IPS DF 4.7 (cell line): Measurements from ENCODE around the gene ARL6IP4.

Experiments
- DNase-seq: peaks from one replicate; pipeline ENCODE4 v3.0.0-alpha.2; 2013; ENCODE audit warnings: low spot score; ENCODE audit errors: extremely low read depth

The ARL6IP4 gene

DNA sequence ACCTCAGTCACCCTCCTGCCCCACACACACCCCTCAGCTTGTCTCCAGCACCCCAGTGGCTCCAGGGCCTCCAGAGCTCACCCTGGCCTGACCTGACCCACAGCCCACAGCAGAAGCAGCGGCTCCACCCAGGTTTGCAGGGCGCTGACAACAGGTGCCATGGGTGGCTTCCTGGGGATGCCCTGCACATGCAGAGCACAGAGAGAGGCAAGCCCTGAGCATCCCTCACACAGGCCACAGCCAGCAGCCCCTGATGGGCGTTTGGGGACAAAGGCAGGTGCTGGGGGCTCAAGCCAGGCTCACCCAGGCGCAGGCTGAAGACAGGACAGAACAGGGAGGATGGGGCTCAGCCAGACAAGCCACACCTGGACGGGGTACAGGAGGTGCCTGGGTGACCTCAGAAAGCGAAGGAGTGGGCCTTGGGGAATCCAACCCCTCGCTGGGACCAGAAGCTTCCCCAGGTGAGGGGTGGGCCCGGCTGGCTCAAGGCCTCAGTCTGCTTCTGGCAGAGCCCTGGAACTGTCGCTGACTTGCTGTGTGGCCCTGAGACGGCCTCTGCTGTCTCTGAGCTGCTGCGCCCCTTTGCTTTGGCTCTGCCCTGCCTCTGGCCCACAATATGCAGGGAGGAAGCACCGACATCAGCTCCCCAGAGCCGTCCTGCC, 10.6 kb downstream of the ARL6IP4 start:
- DNase-seq = no peak

DNA sequence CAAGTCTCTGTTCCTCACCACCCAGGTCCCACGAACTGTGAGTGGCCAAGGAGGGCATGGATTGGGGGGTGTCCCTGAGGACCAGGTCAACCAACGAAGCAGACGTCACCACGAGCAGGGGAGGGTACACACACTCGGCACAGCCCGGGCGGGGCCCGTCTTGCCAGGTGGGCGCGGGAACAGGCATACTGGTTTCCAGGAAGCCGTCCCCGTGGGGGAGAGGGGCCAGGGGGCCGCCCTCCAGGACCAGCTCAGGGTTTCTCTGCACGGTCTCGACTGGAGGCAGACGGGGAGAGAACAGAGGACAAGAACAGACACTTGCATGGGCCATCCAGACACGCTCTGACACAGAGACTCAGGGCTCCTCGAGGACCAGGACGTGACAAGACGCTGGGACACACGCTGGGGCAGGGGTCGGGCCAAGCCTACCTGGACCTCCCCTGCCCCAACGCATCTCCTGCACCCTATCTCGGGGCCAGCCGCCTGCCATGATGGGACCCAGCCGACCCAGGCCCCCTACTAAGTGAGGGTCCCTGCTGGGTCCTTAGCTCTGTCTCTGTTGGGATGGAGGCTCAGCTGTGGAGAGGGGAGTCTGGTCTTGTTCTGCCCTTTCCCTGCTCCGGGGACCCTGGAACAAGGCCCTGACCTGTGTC, 11.3 kb downstream of the ARL6IP4 start:
- DNase-seq = no peak

DNA sequence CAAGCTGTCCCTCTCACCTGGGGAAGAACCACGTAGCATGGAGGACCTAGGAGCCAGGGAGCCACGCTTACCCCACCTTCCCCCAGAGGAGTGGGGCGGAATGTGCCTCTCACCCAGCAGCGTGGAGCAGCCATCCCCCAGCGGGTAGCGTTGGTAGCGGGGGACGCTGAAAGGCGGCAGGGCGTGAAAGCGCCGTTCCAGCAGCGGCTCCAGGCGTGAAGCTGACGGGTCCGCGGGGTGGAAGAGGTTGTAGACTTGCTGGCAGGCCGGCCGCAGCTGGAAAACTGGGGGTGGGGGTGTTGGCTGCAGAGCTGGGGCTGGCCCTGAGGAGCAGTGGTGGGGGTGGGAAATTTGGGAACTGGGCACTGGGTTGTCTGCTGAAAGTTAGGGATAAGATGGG, 11.9 kb downstream of the ARL6IP4 start:
- no peak for DNase-seq

DNA sequence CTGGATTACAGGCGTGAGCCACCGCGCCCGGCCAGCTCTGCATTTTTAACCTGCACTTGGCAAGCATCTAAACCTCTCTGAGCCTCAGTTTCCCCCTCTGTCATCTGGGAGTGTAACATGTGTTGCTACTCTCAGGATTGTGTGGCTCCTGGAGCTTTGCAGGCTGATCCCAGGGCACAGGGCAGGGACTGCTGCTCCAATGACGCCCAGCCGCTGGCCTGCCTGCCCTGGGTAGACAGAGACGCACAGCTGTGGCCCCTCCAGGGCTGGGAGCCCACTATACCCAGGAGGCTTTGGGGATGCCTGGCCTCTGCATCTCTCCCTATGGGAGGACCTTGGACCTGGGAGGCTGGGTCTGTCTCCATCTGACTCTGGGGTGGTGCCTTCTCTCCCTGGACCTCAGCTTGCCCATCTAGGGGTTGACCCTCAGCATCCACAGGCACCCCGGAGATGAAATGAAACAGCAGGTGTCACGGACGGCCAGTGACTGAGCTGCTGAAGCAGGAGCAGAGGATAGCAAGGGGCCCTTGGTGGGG, 13.7 kb downstream of the ARL6IP4 start:
- no peak for DNase-seq

DNA sequence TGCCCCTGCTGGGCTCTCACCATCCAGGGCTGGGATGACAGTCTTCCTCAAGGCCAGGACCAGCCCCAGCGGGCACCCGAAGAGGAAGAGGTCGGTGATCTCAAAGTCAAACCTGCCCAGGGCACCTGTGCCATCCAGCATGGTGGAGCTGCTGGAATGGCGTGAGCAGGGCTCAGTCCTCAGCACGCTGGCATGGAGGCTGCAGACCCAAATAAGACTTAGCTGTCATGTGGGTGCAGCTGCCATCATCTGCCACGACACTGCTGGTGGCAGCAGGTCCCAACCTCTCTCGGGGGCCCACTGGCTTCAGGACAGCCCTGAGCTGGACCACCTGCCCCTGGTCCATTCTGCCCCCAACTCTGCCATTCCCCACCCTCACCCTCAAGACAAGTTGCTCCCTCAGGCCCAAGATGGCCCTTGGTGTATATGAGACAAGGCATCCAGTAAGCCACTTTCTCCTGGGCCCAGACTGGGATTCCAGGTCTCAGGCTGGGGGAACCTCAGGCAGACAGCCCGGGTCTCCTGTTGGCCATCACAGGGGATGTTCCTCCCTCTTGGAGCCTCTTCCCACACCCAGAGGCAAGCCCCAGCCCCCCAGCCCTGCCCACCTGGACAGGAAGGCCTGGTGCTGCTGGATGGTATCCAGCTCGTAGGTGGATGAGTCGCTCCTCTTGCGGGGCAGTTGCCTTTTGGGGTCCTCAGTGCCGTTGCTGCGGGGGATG, 14.5 kb downstream of the ARL6IP4 start:
- no peak for DNase-seq

DNA sequence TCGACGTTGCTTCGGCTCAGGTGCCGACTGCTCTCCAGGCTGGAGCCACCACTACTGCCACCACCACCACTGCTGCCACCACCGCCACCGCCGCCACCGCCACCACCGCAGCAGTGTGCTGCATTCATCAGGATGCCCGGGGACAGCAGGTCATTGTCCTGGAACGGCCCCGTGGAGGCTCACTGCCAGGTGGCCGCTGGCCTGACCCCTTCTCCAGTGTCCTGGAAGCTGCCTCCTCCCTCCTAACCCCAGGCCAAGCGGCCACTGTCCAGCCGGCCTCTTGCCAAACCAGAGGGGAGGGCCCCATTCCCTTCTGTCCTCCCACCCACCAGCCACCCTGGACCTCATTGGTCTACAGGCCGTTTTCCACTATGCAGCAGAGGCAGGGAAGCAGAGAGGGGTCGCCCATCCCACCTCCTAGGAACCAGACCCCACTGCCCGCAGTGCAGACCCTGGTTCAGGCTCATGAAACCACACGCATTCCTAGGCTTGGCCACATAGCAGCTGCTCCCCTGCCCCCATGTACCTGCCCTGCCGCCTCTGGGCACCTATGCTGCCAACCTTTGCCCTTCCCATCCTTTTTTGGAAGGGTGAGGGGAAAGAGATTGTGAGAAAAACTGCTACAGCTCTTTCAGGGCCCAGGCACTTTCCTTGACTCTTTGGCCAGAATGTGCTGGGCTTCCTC, 15.2 kb downstream of the ARL6IP4 start:
- DNase-seq = no peak

DNA sequence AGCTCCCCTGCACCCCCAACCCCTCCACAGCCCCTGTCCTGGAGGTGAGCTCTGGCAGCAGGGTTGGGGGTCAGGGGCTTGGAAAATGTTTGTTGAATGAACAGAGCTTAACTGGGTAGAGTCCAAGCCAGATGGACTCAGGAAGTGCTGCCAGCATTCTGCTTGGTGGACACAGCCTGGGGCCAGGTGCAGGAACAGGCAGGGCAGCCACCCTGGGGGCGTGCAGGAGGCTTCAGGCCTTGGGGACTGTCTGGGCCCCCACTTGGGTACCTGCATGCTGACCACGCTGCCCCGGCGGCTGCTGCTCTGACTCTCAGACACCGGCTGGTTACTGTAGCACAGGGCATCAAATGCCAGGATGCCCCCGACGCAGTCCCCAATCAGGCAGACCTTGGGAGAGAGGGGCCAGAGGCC, 15.7 kb downstream of the ARL6IP4 start:
- DNase-seq = no peak

DNA sequence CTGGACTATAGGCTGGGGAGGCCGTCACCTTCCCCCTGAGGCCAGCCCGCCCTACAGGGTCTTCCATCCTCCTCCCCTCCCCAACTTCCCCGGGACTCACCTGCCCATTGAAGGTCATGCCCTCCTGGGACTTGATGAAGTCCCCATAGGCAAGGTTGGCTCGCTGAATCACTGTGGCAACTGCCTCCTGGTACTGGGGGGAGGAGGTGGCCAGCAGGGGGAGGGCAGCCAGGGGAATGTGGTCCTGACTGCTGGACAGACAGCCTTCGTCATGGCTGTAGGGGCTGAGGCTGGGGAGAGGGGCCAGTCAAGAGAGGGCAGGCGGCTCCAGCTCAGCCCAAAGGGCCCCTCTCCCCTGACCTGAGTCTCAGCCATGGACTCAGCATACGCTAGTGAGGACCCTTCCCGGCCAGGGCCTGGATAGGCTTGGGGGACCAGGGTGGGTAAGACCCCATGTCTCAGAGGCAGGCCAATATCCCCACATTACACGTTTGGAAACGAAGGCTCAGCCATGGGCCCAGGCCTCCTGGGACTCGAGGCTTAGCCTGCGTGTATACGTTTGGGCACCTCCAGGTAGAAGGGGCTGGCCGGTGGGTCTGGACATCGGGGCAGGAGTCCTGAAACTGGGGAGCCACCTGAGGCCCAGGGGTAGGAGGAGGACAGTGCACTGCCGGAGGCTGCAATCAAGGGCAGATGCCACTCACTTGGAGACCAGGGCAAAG, 16.3 kb downstream of the ARL6IP4 start:
- no peak for DNase-seq

DNA sequence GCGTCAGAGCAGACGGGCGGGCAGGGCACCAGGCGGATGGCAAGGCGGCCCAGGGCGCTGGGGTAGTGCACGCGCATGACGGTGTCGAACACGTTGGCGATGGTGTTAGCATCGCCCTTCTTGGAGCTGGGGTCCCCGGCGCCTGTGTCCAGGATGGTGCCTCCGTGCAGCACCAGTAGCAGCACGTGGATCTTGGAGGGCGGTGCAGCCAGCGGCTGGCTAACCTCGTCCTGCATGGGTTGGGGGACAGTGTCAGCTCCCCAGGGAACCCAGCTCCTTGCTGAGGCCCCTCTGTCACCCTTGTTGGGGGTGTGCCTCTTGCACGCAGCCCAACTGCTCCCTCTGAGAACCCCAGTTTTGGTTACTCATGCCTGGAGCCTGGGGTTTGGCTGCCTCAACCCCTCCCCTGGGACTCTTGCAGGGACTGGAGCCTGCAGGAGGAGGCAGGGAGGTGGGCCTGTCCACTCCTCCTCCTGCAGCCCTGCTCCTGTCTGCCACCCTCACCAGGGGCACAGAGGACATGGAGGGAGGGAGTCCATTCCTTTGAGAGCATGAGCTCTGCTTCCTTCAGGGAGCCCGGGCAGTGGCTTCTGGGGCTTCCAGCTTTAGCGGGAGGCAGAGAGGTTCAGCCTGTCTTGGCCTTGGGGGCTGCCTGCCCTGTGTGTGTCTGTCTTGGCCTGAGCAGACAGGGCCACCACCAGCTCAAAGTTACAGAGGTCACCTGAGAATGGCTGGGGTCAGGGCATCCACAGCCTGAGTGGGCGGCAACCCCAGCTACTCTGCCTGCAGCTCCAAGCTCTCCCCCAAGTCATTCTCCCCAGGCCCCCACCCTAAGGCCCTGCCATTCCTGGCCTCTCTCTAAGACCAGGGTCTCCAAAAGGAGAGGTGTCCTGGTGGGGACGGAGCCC, 17.1 kb downstream of the ARL6IP4 start:
- no peak for DNase-seq

DNA sequence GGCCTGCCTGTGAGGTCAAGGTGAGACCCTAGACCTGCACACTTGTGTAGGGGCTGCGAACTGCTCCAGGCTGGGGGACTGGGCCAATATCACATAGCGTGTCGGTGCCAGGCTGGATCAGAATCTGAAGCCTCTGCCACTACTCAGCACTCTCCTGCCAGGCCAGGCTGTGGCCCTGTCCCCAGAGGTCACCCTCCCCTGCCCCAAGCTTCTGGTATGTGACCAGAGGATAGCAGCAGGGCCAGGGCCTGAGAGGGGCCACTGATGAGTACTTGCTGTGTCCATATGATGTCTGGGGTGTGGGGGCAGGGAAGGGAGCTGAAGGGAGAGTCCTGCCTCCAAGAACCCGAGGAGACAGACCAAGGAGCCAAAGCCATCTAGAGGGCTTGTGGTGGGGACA, 17.8 kb downstream of the ARL6IP4 start:
- DNase-seq = no peak

DNA sequence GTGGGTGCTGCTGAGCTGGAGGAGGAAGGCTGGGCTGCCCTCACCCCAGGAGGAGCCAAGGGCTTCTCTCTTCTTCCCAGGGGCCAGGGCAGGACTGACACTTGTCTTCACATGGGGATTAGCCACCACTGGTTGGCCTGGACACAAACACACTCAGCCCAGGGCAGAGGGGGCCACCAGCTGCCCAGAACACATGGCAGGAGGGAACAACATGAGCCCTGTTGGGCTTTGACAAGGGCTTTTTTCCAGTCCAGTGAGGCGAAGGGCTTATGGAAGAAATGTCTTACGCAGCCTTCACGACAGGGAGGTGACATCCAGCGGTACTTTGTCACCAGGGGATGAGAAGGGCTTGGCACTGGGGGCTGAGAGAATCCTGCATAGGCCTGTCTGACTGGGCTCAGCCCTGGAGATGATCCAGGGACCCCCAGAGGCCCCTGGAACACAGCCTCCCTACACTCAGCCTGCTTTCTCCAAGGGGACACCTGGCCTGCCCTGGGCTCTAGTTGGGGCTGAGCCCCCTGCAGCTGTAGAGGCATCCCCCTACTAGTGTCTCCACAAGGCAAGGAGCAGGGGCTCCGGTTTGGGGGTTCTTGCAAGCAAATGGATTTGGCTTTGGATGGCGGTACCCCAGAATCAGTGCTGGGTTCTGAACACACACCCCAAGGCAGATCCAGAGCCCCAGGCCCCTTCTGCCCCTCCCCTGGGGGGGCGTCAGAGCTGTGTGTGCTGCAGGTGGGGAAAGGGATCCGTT, 18.9 kb downstream of the ARL6IP4 start:
- DNase-seq = no peak

DNA sequence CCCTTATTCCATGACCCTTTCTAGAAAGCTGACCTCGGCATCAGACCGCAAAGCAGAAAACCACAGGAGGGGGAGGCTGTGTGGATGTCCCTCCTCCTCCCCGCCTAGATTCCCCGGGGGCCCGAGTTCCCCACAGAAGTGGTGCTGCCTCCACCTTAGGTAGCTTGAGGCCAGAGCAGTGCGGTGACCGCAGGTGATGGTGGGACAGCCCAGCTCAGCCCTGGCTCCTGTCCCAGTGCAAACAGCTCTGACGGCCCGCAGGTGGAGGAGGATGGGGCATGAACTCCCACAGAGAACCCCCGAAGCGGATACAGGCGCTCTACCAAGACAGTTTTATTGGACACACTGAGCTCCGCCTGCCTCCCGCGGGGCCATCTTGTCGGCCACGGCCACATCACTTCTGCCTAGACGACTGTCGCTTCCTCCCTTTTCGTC, 19.5 kb downstream of the ARL6IP4 start:
- no peak for DNase-seq

DNA sequence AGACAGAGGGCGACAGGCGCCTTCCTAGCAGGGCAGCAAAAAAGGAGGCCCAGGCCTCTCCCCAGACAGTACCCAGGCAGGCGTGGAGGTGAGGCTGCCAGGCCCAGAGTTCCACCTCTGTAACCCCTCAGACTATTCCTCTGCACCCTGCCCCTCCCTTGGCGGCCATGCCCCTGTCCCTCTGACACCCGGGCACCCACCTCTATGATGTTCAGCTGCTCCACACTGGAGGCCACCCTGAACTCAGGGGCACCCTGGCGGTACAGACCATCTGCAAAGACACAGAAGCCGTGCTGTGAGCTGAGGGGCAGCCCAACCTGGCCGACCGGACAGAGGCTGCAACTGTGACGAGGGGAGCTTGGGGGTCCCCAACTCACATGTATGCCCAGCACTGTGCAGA, 20.1 kb downstream of the ARL6IP4 start:
- no peak for DNase-seq

DNA sequence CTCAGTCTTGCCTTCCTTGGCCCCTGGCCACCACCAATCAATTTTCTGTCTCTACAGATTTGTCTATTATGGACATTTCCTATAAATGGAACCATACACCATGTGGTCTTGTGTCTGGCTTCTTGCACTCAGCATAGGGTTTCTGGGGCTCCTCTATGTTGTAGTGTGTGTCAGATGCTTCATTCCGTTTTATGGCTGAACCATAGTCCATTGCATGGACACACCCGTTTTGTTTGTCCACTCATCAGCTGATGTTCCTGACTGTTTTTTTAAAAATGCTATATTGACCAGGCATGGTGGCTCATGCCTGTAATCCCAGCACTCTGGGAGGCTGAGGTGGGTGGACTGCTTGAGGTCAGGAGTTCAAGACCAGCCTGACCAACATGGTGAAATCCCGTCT, 21.0 kb downstream of the ARL6IP4 start:
- DNase-seq = no peak

DNA sequence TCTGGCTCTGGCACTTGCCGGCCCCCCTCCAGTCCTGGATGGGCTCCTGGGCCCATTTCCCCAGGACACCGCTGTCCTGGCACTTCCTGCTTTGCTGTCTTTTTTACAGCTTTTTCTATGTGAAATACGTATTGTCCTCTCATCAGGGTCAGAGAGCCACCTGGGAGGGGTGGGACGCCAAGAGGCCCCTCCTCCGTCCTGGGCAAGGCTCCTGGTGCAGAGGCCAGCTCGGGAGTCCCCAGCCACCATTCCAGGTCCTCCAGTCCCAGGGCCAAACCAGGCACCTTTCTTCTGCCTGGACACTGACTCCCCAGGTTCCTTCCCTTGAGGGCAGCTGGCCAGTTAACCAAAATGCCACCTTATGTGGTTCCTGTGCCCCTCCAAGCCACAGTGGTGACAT, 22.8 kb downstream of the ARL6IP4 start:
- DNase-seq = no peak

DNA sequence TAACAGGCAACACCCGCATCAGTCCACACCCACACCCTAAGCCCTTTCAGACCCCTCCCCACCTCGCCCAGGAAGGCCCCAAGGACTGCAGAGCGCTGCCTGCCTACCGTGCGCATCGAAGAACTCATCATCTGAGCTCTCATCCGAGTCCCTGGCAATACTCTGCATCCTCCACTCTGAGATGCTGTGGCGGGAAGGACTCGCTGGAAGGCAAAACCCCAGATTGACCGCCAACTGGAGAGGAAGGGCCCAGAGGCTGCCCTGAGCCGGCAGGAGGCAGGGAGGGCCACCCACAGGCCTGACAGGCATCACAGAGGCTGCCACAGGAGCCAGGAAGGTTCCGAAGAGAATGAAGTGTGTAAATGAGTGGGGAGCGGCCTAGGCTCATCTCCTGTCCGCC, 23.8 kb downstream of the ARL6IP4 start:
- no peak for DNase-seq

DNA sequence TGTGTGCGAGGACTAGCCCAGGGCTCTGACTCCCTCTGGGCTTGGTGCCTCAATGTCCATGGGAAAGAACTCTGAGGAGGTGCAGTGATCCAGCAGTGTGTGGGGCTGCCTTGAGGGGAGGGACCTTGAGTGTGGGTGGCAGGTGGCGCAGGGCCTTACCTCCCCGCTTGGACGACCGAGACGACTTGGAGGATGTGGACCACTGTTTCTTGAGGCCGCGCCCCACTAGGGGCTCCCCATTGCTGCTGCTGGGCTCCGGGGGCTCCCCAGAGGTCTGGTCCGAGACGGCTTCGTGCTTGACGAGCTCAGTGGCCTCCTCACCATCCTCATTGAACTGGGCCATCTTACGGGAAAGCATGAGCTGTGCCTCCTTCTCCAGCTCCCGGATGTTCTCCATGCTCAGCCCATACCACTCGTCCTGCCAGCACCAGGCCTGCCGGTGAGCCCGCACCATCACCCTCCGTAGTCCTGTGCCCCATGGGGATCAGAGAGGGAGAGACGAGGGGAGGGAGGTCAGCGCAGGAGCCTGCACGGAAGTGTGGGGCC, 24.7 kb downstream of the ARL6IP4 start:
- no peak for DNase-seq

DNA sequence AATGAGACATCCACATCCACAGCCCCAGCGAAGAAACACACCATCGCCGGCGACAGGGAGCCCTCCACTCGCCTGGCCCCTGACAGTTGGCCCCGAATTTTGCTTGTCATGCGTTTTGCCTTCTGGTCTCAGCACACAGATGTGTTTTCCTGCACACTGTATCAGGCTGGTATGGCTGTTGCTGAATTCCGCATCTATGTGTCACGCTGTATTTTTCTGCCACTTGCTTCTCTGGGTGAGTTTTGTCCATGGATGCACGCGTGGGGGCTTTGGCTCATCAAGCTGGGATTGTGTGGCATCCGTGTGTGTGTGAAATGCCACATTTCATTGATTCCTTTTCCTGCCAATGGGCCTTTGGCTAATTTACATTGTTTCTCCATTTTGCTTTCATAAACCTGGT, 26.5 kb downstream of the ARL6IP4 start:
- no peak for DNase-seq

DNA sequence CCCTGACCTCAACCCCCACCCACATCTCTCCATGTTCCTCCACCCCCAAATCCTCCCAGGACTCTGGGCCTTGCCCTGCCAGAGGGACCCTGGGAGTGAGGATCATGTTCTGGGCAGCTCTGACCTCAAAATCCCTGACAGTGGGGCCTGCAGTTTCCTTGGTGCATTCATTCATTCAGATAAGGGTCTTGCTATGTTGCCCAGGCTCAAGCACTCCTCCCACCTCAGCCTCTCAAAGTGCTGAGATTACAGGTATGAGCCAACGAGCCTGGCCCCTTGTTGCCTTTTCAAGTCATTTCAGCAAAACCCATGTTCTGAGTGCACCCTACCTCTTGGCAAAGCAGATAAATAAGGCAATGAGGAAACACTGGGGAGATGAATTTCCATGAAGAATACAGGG, 29.6 kb downstream of the ARL6IP4 start:
- DNase-seq = no peak
